Measurements from ENCODE around the gene KIF18A.

Gene KIF18A

DNA sequence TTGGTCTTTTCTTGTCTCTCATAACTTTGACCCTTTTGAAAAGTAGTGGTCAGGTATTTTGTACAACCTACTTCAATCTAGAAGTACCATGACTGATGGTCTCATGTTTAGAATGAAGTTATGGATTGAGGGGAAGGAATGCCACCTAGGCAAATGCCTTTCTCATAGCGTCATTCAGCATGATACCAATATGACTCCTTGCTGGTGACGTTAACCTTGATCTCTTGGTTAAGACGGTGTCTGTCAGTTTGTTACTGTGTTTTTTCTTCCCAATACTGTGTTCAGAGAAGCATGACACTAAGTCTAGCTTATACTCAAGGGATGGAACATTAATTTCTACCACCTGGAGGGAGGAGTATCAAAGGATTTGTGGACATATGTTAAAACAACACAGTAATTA is 130.9 kb downstream of the KIF18A start:
- H3K27ac ChIP-seq (ENCODE audit: low read length) = no peak overlapping the region
- H4K20me1 ChIP-seq (ENCODE audit: insufficient read depth, low read length) = no peaks in the 10 kb centered on the region
- H3K9ac ChIP-seq (ENCODE audit: low read length) = no peak overlapping the region
- no peak overlapping the region for H2AFZ ChIP-seq (ENCODE audit: low read length)
- no peak overlapping the region for H3K4me3 ChIP-seq (ENCODE audit: low read length)
- H3K27me3 ChIP-seq (replicated peaks; ENCODE audit: insufficient read depth, low read length) = no peaks in the 10 kb centered on the region
- no peak for TF ChIP-seq EZH2 (optimal IDR thresholded peaks at IDR 0.05; ENCODE audit: low read depth, low read length)
- no peak for TF ChIP-seq EZH2phosphoT487 (IDR thresholded peaks at IDR 0.05; ENCODE audit: low read length)
- TF ChIP-seq, protein P1, sequence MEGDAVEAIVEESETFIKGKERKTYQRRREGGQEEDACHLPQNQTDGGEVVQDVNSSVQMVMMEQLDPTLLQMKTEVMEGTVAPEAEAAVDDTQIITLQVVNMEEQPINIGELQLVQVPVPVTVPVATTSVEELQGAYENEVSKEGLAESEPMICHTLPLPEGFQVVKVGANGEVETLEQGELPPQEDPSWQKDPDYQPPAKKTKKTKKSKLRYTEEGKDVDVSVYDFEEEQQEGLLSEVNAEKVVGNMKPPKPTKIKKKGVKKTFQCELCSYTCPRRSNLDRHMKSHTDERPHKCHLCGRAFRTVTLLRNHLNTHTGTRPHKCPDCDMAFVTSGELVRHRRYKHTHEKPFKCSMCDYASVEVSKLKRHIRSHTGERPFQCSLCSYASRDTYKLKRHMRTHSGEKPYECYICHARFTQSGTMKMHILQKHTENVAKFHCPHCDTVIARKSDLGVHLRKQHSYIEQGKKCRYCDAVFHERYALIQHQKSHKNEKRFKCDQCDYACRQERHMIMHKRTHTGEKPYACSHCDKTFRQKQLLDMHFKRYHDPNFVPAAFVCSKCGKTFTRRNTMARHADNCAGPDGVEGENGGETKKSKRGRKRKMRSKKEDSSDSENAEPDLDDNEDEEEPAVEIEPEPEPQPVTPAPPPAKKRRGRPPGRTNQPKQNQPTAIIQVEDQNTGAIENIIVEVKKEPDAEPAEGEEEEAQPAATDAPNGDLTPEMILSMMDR (IDR thresholded peaks at IDR 0.05; ENCODE audit: low read length) = no peak
- H3K9me2 ChIP-seq (replicated peaks; ENCODE audit: insufficient read depth, low read length) = no peaks in the 10 kb centered on the region
- no peak for DNase-seq
- H3K4me1 ChIP-seq (ENCODE audit: low read length) = no peaks in the 10 kb centered on the region
- H3K36me3 ChIP-seq (replicated peaks; ENCODE audit: insufficient read depth, low read length) = no peaks in the 10 kb centered on the region
- H3K4me2 ChIP-seq (ENCODE audit: low read depth, low read length) = no peak overlapping the region
- H3F3A ChIP-seq (ENCODE audit: insufficient read depth, low read length) = no peaks in the 10 kb centered on the region
- H3K9me3 ChIP-seq (replicated peaks; ENCODE audit: insufficient read depth, low read length) = no peaks in the 10 kb centered on the region
- H3K79me2 ChIP-seq (ENCODE audit: low read length) = no peaks in the 10 kb centered on the region

DNA sequence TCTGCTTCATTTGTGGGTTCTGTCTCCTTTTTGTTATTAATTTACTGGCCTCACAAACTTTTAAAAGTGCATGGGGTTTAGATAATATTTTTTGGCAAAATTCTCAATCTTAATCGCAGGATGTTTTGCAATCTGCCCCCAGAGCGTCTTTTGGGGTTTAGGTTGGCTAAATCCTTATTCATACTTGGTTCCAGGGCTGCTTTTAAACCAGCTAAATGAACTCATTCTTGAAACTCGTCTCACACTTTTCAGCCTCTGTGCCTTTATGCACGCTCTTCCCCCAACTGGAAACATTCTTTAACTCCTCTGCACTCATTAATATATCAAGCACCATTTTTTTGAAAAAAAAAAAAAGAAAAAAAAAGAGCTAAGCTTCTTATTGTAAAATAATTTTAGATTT is 131.7 kb downstream of the KIF18A start:
- TF ChIP-seq EZH2 (optimal IDR thresholded peaks at IDR 0.05; ENCODE audit: low read depth, low read length) = no peak
- Histone ChIP-seq H3K4me1 (ENCODE audit: low read length) (no peaks in the 10 kb centered on the region), H3F3A (ENCODE audit: insufficient read depth, low read length) (no peaks in the 10 kb centered on the region), H3K27me3 (replicated peaks; ENCODE audit: insufficient read depth, low read length) (no peaks in the 10 kb centered on the region), H3K9ac (ENCODE audit: low read length) (no peak overlapping the region), H3K36me3 (replicated peaks; ENCODE audit: insufficient read depth, low read length) (no peaks in the 10 kb centered on the region), H3K4me2 (ENCODE audit: low read depth, low read length) (no peak overlapping the region), H3K79me2 (ENCODE audit: low read length) (no peaks in the 10 kb centered on the region), H3K9me2 (replicated peaks; ENCODE audit: insufficient read depth, low read length) (no peaks in the 10 kb centered on the region), H3K27ac (ENCODE audit: low read length) (no peak overlapping the region), H4K20me1 (ENCODE audit: insufficient read depth, low read length) (no peaks in the 10 kb centered on the region), H2AFZ (ENCODE audit: low read length) (no peak overlapping the region), H3K4me3 (ENCODE audit: low read length) (no peak overlapping the region), H3K9me3 (replicated peaks; ENCODE audit: insufficient read depth, low read length) (no peaks in the 10 kb centered on the region)
- no peak for DNase-seq

DNA sequence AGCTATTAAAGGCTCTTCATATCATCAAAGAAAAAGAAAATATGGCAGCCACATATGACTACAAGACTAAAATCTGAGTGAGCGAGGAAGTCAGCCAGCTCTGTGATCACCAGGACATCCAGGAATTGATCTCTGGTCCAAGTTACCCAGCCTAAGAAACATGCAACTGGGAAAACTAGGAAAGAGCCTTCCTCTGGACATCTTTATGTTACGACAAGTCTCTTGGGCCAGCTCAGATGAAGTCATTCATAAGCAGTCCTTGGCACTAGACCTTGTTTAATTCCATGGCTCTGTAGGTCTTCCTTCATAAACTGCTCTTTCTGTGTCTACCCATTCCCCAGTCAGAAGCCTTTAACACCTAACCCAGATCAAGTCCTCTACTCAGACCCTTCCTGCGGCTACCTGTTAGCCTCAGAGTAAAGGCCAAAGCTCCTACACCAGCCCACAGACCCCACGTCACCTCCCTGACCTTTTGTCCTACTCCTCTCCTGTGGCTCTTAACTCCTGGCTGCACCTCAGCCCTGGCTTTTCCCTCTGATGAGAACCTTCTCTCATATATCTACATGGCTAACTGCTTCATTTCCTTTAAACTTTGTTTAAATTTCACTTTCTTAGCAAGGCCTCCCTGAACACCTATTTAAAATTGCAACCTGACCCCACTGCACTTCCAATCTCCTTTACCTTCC is 134.0 kb downstream of the KIF18A start:
- Histone ChIP-seq H3K9ac (ENCODE audit: low read length) (no peak overlapping the region), H3F3A (ENCODE audit: insufficient read depth, low read length) (no peaks in the 10 kb centered on the region), H3K79me2 (ENCODE audit: low read length) (no peaks in the 10 kb centered on the region), H4K20me1 (ENCODE audit: insufficient read depth, low read length) (no peaks in the 10 kb centered on the region), H3K27me3 (replicated peaks; ENCODE audit: insufficient read depth, low read length) (no peaks in the 10 kb centered on the region), H3K4me2 (ENCODE audit: low read depth, low read length) (no peak overlapping the region), H2AFZ (ENCODE audit: low read length) (no peak overlapping the region), H3K9me3 (replicated peaks; ENCODE audit: insufficient read depth, low read length) (no peaks in the 10 kb centered on the region), H3K27ac (ENCODE audit: low read length) (no peak overlapping the region), H3K36me3 (replicated peaks; ENCODE audit: insufficient read depth, low read length) (no peaks in the 10 kb centered on the region), H3K9me2 (replicated peaks; ENCODE audit: insufficient read depth, low read length) (no peaks in the 10 kb centered on the region), H3K4me1 (ENCODE audit: low read length) (no peaks in the 10 kb centered on the region), H3K4me3 (ENCODE audit: low read length) (no peak overlapping the region)
- no peak for DNase-seq
- no peak for TF ChIP-seq EZH2 (optimal IDR thresholded peaks at IDR 0.05; ENCODE audit: low read depth, low read length)
- TF ChIP-seq, protein P1 (IDR thresholded peaks at IDR 0.05; ENCODE audit: low read length) = no peak
- TF ChIP-seq EZH2phosphoT487 (IDR thresholded peaks at IDR 0.05; ENCODE audit: low read length) = no peak

DNA sequence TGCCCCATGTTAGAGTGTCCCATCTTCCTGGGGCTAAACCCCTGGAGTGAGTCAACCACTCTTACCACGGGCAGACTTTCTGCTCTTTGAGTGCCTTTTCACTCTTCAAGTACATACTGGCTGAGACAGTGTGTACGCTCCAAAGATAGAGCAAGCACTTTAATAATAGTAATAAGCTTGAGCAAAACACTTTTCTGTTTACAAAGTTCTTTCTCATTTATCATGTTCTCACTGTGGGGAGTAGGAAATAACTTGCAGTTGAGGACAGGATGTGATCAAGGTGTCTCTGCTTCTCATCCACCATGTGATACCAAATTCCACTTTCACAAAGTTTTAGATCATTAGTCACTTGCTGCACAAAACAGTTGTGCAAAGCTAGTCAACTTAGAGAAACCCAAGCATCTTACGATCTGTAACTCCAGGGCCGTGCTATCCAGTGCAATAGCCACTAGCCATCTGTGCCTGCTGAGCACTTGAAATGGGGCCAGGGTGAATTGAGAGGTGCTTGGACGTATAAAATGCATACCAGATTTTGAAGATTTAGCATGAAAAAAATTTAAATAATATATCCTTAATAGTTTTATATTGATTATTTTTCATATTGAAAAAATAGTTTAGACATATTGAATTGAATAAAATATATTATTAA is 135.3 kb downstream of the KIF18A start:
- Histone ChIP-seq H3K4me1 (ENCODE audit: low read length) (no peaks in the 10 kb centered on the region), H3K9me2 (replicated peaks; ENCODE audit: insufficient read depth, low read length) (no peaks in the 10 kb centered on the region), H3F3A (ENCODE audit: insufficient read depth, low read length) (no peaks in the 10 kb centered on the region), H3K4me2 (ENCODE audit: low read depth, low read length) (no peak overlapping the region), H3K79me2 (ENCODE audit: low read length) (no peaks in the 10 kb centered on the region), H3K9me3 (replicated peaks; ENCODE audit: insufficient read depth, low read length) (no peaks in the 10 kb centered on the region), H3K36me3 (replicated peaks; ENCODE audit: insufficient read depth, low read length) (no peaks in the 10 kb centered on the region), H2AFZ (ENCODE audit: low read length) (no peak overlapping the region), H3K27ac (ENCODE audit: low read length) (no peak overlapping the region), H3K4me3 (ENCODE audit: low read length) (no peak overlapping the region), H4K20me1 (ENCODE audit: insufficient read depth, low read length) (no peaks in the 10 kb centered on the region), H3K9ac (ENCODE audit: low read length) (no peak overlapping the region), H3K27me3 (replicated peaks; ENCODE audit: insufficient read depth, low read length) (no peaks in the 10 kb centered on the region)
- DNase-seq = no peak
- no peak for TF ChIP-seq EZH2 (optimal IDR thresholded peaks at IDR 0.05; ENCODE audit: low read depth, low read length)
- TF ChIP-seq, protein P1 (IDR thresholded peaks at IDR 0.05; ENCODE audit: low read length) = no peak
- TF ChIP-seq EZH2phosphoT487 (IDR thresholded peaks at IDR 0.05; ENCODE audit: low read length) = no peak

Data from MM.1S (cell line).